Cardiac muscle cell (in vitro differentiated cells and primary cell): Measurements from ENCODE around the gene RACK1. TPM values are rescaled to one million over a fixed set of nuclear protein-coding genes. Genes with fewer than 3 reads are reported as not detected.

Source experiments
- DNase-seq, 2 donors: peaks; one replicate each; pipeline versions ENCODE4 v3.0.0 to v3.0.0-alpha.2; 2010 to 2017; ENCODE audit warnings: low read depth in 1 of 2, low spot score in 1 of 2
- H3K27ac ChIP-seq: fragments of 200-600 bp; sonication (generic); 2 replicates; pipeline ENCODE4 v1.5.1; 2016
- H3K27me3 ChIP-seq: fragments of 200-600 bp; sonication (generic); 2 replicates; pipeline ENCODE4 v1.6.0; 2016; ENCODE audit warnings: control low read depth
- H3K36me3 ChIP-seq: fragments of 200-600 bp; sonication (generic); 2 replicates; pipeline ENCODE4 v1.5.1; 2016; ENCODE audit warnings: control low read depth
- H3K4me1 ChIP-seq: fragments of 200-600 bp; sonication (generic); 2 replicates; pipeline ENCODE4 v1.8.1; 2017; ENCODE audit warnings: low read depth, mild to moderate bottlenecking, mixed run types
- H3K4me3 ChIP-seq: fragments of 200-600 bp; sonication (generic); 2 replicates; pipeline ENCODE4 v1.5.1; 2016; ENCODE audit warnings: mild to moderate bottlenecking
- H3K9me3 ChIP-seq: fragments of 200-600 bp; sonication (generic); 2 replicates; pipeline ENCODE4 v1.5.1; 2017; ENCODE audit warnings: low read depth, mild to moderate bottlenecking, control low read depth
- polyA plus RNA-seq: library from polyadenylated mRNA; unstranded; fragments of >200 nt; fragmentation: Nextera tagmentation; extraction: Ambion mirVana; gene quantifications from 2 replicates; pipeline ENCODE4 v1.2.1, GENCODE V29; 2016
- total RNA-seq: library from RNA; depleted of rRNA; stranded (reverse); fragments of >200 nt; gene quantifications from 2 replicates; pipeline ENCODE4 v1.2.3, GENCODE V29; 2016
- TF ChIP-seq, protein P1 (sequence below): IDR thresholded peaks from 2 replicates; pipeline ENCODE4 v1.5.1; 2012; ENCODE audit warnings: low read depth, mild to moderate bottlenecking, low read length

Gene RACK1
- total and polyA plus RNA-seq, 2 experiments from 2014 or later = 803 to 2,235 TPM

DNA sequence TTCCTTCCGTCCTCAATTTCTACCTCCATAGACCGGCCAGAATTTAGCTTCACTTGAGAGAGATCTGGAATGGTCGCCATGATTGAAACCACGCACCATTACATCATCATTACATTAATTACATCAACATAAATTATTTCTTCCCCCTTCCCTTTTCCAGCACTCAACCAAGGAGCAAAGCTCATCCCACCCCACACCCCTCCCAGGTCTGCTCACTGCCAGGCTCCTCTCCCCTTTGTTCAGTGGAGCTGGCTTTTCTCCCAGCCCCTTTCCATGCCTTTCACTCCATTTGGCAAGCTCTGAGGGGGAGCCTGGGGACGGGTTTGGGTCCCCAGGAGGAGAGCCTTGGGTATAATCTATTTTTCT lies 8.4 kb downstream of the RACK1 start:
- Histone ChIP-seq H3K4me1 (no peaks in the 10 kb centered on the region), H3K9me3 (no peaks in the 10 kb centered on the region), H3K27ac (peak overlapping the region; percentile 75), H3K27me3 (no peaks in the 10 kb centered on the region), H3K36me3 (peaks cover 58% of the 10 kb centered on the region), H3K4me3 (no peak overlapping the region)
- TF ChIP-seq, protein P1, sequence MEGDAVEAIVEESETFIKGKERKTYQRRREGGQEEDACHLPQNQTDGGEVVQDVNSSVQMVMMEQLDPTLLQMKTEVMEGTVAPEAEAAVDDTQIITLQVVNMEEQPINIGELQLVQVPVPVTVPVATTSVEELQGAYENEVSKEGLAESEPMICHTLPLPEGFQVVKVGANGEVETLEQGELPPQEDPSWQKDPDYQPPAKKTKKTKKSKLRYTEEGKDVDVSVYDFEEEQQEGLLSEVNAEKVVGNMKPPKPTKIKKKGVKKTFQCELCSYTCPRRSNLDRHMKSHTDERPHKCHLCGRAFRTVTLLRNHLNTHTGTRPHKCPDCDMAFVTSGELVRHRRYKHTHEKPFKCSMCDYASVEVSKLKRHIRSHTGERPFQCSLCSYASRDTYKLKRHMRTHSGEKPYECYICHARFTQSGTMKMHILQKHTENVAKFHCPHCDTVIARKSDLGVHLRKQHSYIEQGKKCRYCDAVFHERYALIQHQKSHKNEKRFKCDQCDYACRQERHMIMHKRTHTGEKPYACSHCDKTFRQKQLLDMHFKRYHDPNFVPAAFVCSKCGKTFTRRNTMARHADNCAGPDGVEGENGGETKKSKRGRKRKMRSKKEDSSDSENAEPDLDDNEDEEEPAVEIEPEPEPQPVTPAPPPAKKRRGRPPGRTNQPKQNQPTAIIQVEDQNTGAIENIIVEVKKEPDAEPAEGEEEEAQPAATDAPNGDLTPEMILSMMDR = no peak
- no peak for DNase-seq

DNA sequence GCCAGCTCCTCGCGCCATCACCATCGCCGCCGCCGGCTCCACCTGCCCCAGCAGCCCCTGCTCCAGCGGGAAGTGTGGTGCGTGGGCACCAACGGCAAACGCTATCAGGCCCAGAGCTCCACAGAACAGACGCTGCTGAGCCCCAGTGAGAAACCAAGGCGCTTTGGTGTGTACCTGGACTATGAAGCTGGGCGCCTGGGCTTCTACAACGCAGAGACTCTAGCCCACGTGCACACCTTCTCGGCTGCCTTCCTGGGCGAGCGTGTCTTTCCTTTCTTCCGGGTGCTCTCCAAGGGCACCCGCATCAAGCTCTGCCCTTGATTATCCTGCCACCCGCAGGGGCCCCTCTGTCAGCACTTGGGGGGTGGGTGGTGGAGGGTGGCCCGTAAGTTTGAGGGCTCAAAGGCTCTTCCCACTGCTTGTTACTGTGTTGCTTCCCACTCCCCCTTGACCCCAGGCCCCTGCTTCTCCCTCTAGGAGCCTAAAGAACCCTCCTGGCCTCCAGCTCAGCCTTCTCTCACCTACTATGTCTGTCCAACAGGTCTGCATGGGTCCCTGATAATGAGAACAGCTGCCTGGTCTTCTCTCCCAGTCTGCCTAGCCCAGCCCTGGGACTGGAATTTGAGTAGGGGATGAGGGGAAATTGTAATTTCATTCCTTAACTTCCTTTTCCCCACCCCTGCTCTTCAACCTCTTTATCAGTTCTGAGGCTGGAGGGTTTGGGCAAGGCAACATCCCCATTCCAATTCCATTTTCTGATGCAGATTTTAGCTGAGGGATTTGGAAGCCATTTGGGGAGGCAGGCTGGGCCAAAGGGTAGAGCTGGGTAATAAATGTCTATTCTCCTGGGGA lies 9.0 kb downstream of the RACK1 start:
- H3K36me3 ChIP-seq = peaks cover 54% of the 10 kb centered on the region
- H3K27ac ChIP-seq = peak overlapping the region; percentile 75
- no peaks in the 10 kb centered on the region for H3K27me3 ChIP-seq

DNA sequence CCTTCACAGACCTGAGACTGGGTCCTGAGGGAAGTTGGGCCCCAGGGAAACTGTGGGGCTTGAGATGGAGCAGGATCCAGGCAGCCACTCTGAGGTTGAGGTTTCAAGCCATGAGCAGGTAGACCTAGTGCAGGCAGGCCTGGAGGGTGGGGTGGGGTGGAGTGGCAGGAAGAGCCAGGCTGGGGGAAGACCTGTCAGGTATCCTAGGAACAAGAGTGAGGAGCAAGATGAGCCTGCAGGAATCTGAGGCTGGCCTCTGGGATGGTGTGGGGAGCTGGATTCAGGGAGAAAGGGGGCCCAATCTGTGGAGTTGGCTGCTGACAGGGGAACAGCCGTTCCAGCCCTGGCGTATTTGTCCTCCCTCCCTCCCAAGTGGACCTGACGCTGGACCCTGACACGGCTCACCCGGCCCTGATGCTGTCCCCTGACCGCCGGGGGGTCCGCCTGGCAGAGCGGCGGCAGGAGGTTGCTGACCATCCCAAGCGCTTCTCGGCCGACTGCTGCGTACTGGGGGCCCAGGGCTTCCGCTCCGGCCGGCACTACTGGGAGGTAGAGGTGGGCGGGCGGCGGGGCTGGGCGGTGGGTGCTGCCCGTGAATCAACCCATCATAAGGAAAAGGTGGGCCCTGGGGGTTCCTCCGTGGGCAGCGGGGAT lies 9.8 kb downstream of the RACK1 start:
- H3K9me3 ChIP-seq = no peaks in the 10 kb centered on the region
- no peaks in the 10 kb centered on the region for H3K4me1 ChIP-seq
- H3K36me3 ChIP-seq = peaks cover 46% of the 10 kb centered on the region
- H3K27me3 ChIP-seq = no peaks in the 10 kb centered on the region
- DNase-seq = no peak
- TF ChIP-seq, protein P1 = no peak
- H3K27ac ChIP-seq = peak overlapping the region; percentile 75
- H3K4me3 ChIP-seq = no peak overlapping the region

More for the DNA sequence above, 9.0 kb downstream of the RACK1 start:
- H3K9me3 ChIP-seq = no peaks in the 10 kb centered on the region
- H3K4me1 ChIP-seq = no peaks in the 10 kb centered on the region
- TF ChIP-seq, protein P1 = no peak
- H3K4me3 ChIP-seq = no peak overlapping the region
- DNase-seq = no peak

DNA sequence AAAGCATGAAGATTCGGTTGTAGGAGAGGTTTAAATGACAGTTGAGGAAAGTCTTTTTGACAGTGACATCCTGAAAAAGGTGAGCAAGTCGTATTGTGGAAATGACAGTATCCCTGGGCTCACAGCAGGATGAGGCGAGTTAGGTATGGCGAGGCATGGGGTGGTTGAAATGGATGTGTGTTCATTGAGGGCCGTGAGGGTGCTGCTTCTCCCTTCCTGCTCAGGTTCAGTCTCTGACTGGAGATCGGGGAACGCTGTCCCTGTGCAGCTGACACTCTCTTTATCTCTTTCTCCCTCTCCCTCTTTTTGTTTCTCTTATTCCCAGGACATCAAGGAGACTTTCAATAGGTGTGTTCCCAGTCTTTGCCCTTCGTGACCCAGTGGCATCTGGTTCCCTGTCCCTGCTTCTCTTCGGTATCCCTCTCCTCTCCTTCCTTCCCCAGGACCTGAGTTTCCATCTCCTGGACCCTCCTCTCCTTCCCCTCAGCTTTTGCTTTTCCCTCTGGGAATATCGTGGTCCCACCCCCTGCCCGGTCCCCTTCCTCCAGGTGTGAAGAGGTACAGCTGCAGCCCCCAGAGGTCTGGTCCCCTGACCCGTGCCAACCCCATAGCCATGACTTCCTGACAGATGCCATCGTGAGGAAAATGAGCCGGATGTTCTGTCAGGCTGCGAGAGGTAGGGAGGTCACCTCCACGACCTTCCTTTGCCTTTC lies 10.5 kb downstream of the RACK1 start:
- TF ChIP-seq, protein P1 = no peak
- Histone ChIP-seq H3K9me3 (no peaks in the 10 kb centered on the region), H3K27me3 (no peaks in the 10 kb centered on the region), H3K36me3 (peaks cover 40% of the 10 kb centered on the region), H3K4me1 (no peaks in the 10 kb centered on the region), H3K27ac (peak overlapping the region; percentile 75), H3K4me3 (no peak overlapping the region)
- DNase-seq = no peak

DNA sequence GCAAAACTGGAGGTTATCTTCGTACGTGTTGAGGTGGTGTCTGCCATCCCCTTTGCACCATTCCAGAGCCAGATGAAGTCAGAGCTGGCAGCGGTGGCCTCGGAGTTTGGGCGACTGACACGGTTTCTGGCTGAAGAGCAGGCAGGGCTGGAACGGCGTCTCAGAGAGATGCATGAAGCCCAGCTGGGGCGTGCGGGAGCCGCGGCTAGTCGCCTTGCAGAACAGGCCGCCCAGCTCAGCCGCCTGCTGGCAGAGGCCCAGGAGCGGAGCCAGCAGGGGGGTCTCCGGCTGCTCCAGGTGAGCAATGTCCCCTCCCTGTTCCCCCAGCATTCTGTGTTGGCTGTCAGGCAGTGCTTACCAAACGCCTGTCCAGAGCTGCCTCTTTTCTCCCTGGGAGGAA lies 11.1 kb downstream of the RACK1 start:
- Histone ChIP-seq H3K36me3 (peaks cover 33% of the 10 kb centered on the region), H3K4me3 (no peak overlapping the region), H3K27ac (peak overlapping the region; percentile 75), H3K9me3 (no peaks in the 10 kb centered on the region), H3K27me3 (no peaks in the 10 kb centered on the region), H3K4me1 (no peaks in the 10 kb centered on the region)
- DNase-seq = no peak
- TF ChIP-seq, protein P1 = no peak
